Lower leg skin (tissue), 3 donors: ENCODE measurements around the gene RALGAPA2.

ENCODE experiments used
- CTCF ChIP-seq, 3 donors: fragments of 450-650 bp; IDR thresholded peaks; one replicate each; pipeline ENCODE4 v1.5.1; 2016; ENCODE audit warnings: antibody characterized with exemption in 3 of 3, mild to moderate bottlenecking in 3 of 3, moderate library complexity in 2 of 3
- POLR2A ChIP-seq, 2 donors: fragments of 450-650 bp; IDR thresholded peaks; one replicate each; pipeline ENCODE4 v1.6.1; 2016 to 2017; ENCODE audit warnings: antibody characterized with exemption in 2 of 2, mild to moderate bottlenecking in 1 of 2, moderate library complexity in 1 of 2

GRCh38 chr20:20737158-20737557 lies 24.7 kb upstream of the RALGAPA2 start:
- TF ChIP-seq CTCF (IDR thresholded peaks at IDR 0.05) (no peak), POLR2A (IDR thresholded peaks at IDR 0.05) (no peak)
